AG09309 (cell line): ENCODE results near the gene GLI2.

Experiments used
- DNase-seq: peaks from one replicate; pipeline ENCODE4 v3.0.0-alpha.2; 2010; ENCODE audit warnings: low read depth
- H3K4me3 ChIP-seq: 2 replicates; pipeline ENCODE4 v1.5.1; 2011; ENCODE audit warnings: mild to moderate bottlenecking, low read depth, low read length, moderate library complexity; ENCODE audit not compliant: control insufficient read depth
- TF ChIP-seq, protein P1 (sequence below): IDR thresholded peaks from 2 replicates; pipeline ENCODE4 v1.5.1; 2011; ENCODE audit warnings: mild to moderate bottlenecking, low read depth, low read length, inconsistent platforms; ENCODE audit not compliant: insufficient read depth, control insufficient read depth; ENCODE audit errors: missing control alignments

The GLI2 gene

DNA sequence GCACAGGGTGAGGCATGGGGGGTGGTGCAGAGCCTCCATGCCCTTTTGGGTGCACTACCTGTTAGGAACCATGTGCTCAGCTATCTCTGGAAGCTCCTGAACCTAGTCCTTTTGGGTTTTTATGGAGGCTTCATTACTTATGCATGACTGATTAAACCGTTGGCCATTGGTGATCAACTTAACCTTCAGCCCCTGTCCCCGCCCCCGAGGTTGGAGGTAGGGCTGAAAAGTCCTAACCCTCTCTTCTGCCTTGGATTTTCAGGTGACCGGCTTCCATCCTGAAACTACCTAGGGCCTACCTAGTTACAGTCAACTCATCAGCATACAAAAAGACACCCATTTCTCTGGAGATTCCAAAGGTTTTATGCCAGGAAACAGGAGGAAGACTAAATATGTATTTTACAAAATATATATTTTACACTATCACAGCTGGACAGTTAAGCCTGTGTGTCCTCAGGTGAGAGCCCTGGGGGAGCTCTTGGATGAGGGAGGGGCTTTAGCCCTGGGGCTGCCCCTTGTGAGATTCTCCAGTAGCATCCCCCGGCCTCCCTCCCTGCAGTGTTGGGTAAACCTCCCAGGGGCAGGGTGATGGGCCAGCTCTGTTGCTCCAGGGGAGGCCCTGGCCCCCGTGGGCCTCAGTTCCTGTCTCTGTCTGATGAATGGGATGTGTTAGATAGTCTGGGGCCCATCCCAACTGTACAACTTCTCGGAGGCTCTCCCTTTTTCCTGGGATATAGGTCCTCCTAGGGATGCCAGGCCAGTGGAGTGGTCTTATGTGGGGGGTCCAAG, 24.1 kb downstream of the GLI2 start:
- TF ChIP-seq, protein P1, sequence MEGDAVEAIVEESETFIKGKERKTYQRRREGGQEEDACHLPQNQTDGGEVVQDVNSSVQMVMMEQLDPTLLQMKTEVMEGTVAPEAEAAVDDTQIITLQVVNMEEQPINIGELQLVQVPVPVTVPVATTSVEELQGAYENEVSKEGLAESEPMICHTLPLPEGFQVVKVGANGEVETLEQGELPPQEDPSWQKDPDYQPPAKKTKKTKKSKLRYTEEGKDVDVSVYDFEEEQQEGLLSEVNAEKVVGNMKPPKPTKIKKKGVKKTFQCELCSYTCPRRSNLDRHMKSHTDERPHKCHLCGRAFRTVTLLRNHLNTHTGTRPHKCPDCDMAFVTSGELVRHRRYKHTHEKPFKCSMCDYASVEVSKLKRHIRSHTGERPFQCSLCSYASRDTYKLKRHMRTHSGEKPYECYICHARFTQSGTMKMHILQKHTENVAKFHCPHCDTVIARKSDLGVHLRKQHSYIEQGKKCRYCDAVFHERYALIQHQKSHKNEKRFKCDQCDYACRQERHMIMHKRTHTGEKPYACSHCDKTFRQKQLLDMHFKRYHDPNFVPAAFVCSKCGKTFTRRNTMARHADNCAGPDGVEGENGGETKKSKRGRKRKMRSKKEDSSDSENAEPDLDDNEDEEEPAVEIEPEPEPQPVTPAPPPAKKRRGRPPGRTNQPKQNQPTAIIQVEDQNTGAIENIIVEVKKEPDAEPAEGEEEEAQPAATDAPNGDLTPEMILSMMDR = no peak
- H3K4me3 ChIP-seq = no peak overlapping the region
- no peak for DNase-seq

DNA sequence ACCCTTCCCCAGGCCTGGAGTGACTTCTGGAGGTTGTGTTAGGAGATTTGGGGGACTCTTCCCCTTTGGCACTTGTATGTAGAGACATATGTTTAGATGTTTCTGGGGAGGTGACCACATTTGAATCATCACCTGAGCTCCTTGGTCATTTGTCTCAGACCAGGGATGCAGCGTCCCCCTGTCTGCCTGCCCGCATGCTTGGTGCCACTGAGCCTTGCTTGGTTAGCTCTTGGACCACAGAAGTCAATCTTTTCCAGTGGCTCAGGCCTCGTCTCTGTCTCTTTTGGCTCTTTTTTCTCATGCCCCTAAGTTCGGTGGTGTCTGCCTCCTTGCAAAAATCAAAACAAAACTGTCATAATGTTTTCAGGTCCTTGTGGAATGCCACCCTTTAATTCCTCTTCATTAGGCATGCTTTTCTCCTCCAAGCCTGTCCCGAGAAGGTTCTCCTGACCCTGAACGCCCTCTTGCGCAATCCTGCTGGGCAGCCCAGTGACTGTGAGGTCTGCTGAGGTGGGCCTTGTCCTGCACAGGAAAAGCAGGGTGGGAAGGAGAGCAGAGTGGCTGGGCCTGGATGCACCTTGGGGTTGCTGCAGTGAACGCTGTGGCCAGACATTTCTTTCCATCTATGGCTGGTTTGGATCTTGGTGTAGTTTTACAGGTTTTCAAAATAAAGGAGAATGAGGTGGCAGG, 24.9 kb downstream of the GLI2 start:
- TF ChIP-seq, protein P1 = no peak

DNA sequence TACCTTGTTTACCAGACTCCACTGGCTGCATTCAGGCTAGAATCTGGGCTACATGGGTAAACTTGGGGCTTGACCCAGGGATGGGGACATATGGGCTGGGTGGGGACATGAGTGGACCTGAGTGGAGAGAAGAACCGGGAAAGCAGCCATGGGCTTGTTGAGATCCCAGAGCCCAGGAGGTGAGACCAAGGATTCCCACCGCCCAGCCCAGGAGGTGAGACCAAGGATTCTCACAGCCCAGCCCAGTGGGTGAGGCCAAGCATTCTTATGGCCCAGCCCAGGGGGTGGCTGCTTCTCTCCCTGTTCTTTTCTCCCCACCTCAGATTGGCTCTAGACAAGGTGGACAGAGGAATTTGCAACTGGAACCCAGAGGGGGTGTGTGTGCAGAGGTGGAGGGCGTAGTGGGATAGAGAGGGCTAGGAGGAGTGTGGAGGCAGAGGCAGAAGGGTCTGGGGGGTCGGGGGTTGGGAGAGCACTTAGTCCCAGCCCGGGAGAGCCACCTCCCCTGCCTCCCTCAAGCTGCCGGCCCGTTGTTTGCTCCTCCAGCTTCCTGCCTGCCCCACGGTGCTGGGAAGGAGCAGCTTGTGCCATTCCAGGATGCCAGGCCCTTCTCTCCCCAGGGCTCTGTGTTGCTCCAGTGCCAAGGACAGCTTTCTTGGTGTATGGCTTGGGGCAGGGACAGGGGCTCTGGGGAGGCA, 25.6 kb downstream of the GLI2 start:
- no peak overlapping the region for H3K4me3 ChIP-seq
- DNase-seq = no peak
- TF ChIP-seq, protein P1 = no peak

More for the DNA sequence above, 24.9 kb downstream of the GLI2 start:
- no peak for DNase-seq
- H3K4me3 ChIP-seq = no peak overlapping the region

DNA sequence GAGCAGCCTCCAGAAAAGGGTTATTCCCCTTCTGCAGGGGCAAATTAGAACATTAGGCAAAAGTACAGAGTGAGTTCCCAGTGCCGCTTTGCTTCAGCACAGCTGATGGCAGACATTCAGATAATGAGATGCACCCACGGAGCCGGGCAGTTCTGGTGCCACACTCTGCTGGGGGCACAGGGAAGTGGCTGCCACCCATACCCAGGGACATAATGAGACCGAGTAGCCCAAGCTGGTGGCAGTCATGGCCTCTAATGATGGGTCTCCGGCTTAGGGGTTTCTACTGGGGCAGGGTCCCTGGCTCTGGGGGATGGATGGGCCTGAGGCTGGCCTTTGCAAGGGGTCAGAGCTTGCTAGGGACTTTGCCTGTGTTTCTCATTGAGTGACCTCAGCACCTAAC, 26.2 kb downstream of the GLI2 start:
- TF ChIP-seq, protein P1 = no peak
- H3K4me3 ChIP-seq = no peak overlapping the region
- no peak for DNase-seq

DNA sequence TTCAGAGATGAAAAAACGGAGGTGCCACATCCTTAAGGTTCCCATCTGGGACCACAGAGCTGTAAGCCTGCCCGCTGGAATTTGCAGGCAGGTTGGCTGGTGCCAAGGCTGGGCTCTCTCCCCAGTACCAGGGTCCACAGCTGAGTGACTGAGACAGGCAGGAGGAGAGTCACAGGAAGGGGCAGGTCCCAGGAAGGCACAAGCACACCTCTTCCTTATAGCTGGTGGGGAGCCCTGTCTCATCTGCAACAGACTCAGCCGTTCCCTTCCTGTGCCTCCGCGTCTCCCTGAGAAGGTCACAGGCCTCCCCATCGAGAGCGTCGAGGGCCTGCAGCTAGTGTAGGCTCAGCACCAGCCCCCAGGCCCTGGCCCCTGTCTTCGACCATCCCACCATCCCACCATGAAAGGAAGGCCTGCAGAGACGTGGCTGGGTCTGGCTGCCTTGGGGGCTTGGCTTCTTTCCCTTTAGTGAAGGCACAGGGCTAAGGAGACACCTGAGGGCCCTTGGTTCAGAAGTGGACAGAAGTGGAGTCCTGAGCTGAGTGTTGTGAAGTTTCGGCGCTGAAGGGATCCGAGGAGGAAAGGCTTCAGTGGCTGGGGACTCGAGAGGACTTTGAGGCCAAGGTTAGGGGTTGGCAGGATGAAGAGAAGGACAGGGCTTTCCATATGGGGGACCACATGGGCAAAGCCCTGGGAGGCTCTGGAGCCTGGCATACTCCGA, 26.8 kb downstream of the GLI2 start:
- no peak overlapping the region for H3K4me3 ChIP-seq
- DNase-seq = no peak
- TF ChIP-seq, protein P1 = no peak

DNA sequence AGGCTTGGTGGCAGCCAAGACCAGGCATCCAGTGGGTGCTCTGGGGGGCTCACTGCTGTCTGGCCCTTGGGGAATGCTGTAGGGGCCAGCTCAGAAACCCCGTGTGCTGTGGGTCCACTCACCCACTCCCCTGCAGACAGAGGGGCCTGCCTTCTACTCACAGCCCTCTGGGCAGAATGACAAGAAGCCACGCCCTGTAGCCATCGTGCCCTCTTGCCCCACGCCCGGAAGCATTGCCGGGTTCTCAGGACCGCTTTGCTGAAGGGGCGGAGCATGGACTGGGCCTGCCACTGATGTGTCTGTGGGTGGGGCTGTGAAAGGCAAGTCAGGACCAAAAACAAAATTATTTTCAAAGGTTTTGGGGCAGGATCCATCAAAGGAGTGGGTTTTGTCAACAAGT, 27.8 kb downstream of the GLI2 start:
- H3K4me3 ChIP-seq = no peak overlapping the region
- no peak for DNase-seq
- TF ChIP-seq, protein P1 = no peak
